ENCODE data around the gene OR56A5.

The OR56A5 gene

GRCh38 chr11:5931061-5931460 lies 37.2 kb downstream of the OR56A5 start:
- no peak for DNase-seq

GRCh38 chr11:5930614-5931013 lies 37.7 kb downstream of the OR56A5 start:
- DNase-seq, result no peak

- no peak for DNase-seq
These were observed 38.5 kb downstream of the OR56A5 start for GRCh38 chr11:5929571-5930368.

GRCh38 chr11:5928811-5929210 lies 39.5 kb downstream of the OR56A5 start:
- no peak for DNase-seq

- no peak for DNase-seq
These were observed 40.0 kb downstream of the OR56A5 start for GRCh38 chr11:5928271-5928670.

GRCh38 chr11:5923794-5924193 lies 44.5 kb downstream of the OR56A5 start:
- DNase-seq, result no peak

- no peak for DNase-seq
These were observed 44.9 kb downstream of the OR56A5 start for GRCh38 chr11:5923427-5923776.

GRCh38 chr11:5922749-5923426 lies 45.4 kb downstream of the OR56A5 start:
- no peak for DNase-seq
